MM.1S (cell line): ENCODE measurements around the gene CITED2.

Experiments used
- DNase-seq: peaks from one replicate; pipeline ENCODE4 v3.0.0-alpha.2; 2015
- H2AFZ ChIP-seq: fragments of 300-600 bp; sonication (generic); 2 replicates; pipeline ENCODE4 v1.6.0; 2016; ENCODE audit warnings: antibody characterized with exemption, low read length
- H3F3A ChIP-seq: fragments of 300-600 bp; sonication (generic); 2 replicates; pipeline ENCODE4 v1.6.1; 2016; ENCODE audit warnings: mild to moderate bottlenecking, antibody characterized with exemption, low read length, moderate library complexity, mixed read lengths; ENCODE audit not compliant: insufficient read depth
- H3K27ac ChIP-seq: fragments of 300-600 bp; sonication (generic); 2 replicates; pipeline ENCODE4 v1.5.1; 2016; ENCODE audit warnings: mild to moderate bottlenecking, low read length
- H3K27me3 ChIP-seq: fragments of 300-600 bp; sonication (generic); replicated peaks from 2 replicates; pipeline ENCODE4 v1.6.0; 2016; ENCODE audit warnings: low read length; ENCODE audit not compliant: insufficient read depth
- H3K36me3 ChIP-seq: fragments of 300-600 bp; sonication (generic); replicated peaks from 2 replicates; pipeline ENCODE4 v1.6.1; 2016; ENCODE audit warnings: mild to moderate bottlenecking, low read length, mixed read lengths; ENCODE audit not compliant: insufficient read depth
- H3K4me1 ChIP-seq: fragments of 300-600 bp; sonication (generic); 2 replicates; pipeline ENCODE4 v1.6.1; 2016; ENCODE audit warnings: low read length, mixed read lengths
- H3K4me2 ChIP-seq: fragments of 300-600 bp; sonication (generic); 2 replicates; pipeline ENCODE4 v1.6.0; 2016; ENCODE audit warnings: low read depth, low read length
- H3K4me3 ChIP-seq: fragments of 300-600 bp; sonication (generic); 2 replicates; pipeline ENCODE4 v1.5.1; 2016; ENCODE audit warnings: low read length, mixed read lengths
- H3K79me2 ChIP-seq: fragments of 300-600 bp; sonication (generic); 2 replicates; pipeline ENCODE4 v1.6.1; 2016; ENCODE audit warnings: mixed run types, low read length, mixed read lengths
- H3K9ac ChIP-seq: fragments of 300-600 bp; sonication (generic); 2 replicates; pipeline ENCODE4 v1.6.1; 2016; ENCODE audit warnings: low read length, mixed read lengths
- H3K9me2 ChIP-seq: fragments of 300-600 bp; sonication (generic); replicated peaks from 2 replicates; pipeline ENCODE4 v1.6.1; 2016; ENCODE audit warnings: mild to moderate bottlenecking, low read length, mixed read lengths; ENCODE audit not compliant: insufficient read depth
- H3K9me3 ChIP-seq: fragments of 300-600 bp; sonication (generic); replicated peaks from 2 replicates; pipeline ENCODE4 v1.6.1; 2016; ENCODE audit warnings: mild to moderate bottlenecking, low read length, mixed read lengths; ENCODE audit not compliant: insufficient read depth
- H4K20me1 ChIP-seq: fragments of 300-600 bp; sonication (generic); 2 replicates; pipeline ENCODE4 v1.6.1; 2016; ENCODE audit warnings: mild to moderate bottlenecking, low read length, moderate library complexity, mixed read lengths; ENCODE audit not compliant: insufficient read depth
- EZH2 ChIP-seq: fragments of 300-600 bp; sonication (generic); optimal IDR thresholded peaks from 2 replicates; pipeline ENCODE3; 2017; ENCODE audit warnings: low read depth, mild to moderate bottlenecking, antibody characterized with exemption, low read length, mixed read lengths
- EZH2phosphoT487 ChIP-seq: fragments of 300-600 bp; sonication (generic); IDR thresholded peaks from 2 replicates; pipeline ENCODE4 v1.6.1; 2018; ENCODE audit warnings: antibody characterized with exemption, low read length
- TF ChIP-seq, protein P1 (sequence below): fragments of 300-600 bp; sonication (generic); IDR thresholded peaks from 2 replicates; pipeline ENCODE4 v1.5.1; 2016; ENCODE audit warnings: antibody characterized with exemption, low read length, mixed read lengths

CITED2 gene, protein sequence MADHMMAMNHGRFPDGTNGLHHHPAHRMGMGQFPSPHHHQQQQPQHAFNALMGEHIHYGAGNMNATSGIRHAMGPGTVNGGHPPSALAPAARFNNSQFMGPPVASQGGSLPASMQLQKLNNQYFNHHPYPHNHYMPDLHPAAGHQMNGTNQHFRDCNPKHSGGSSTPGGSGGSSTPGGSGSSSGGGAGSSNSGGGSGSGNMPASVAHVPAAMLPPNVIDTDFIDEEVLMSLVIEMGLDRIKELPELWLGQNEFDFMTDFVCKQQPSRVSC

DNA sequence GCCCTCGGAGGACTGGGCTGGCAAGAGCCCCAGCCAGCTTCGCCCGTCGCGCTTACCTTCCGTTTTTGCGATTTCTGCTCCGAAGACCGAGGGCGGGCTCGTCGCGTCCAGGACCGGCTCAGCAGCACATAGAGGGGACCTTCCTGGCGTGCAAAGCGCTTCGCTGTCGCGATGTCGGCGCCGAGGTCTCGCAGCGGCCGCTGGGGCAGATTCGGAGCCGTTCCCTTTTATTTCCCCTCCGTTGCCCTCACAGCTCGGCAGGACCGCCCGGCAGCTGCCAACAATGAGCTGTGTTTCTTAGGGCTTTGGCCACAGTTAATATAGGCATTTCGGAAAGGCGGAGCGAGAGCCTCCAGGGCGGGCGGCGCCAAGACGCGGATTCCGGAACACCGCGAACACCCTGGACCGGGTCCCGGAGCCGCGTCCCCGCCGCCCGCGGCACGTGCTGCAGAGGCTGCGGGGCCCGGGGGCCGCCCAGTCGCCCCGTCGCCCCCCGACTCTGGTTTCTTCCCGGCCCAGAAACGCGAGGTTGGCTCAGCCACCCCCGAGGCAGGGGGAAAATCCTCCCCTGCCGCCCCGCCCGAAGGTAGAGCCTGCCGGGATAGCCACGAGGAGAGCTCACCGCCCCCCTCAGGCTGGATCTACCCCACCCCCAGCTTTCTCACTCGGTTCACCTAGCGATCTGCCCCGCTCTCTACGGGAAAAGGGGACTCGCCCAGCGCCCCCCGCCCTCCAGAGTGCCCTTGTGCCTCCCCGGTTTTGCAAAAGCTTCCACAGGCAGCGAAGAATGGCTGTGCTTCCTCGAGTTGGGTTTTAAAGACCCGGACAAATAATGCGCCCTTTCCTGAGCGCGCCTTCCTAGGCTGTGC, at the start of gene CITED2:
Gene CITED2, minus strand, starts transcription at position 292 of the 869 bp plus-strand sequence. CDS start 704 bp downstream, outside the sequence.
- Histone ChIP-seq H3K4me3 (peak within 1 kb of the TSS; percentile 98), H3K9ac (peak within 1 kb of the TSS; percentile 97), H3F3A (peaks cover 47% of the 10 kb centered on the region), H3K79me2 (peaks cover 33% of the 10 kb centered on the region), H3K9me2 (no peaks in the 10 kb centered on the region), H2AFZ (peak within 1 kb of the TSS; percentile 97), H3K27ac (peak within 1 kb of the TSS; percentile 95), H3K36me3 (no peaks in the 10 kb centered on the region), H3K4me1 (peaks cover 26% of the 10 kb centered on the region), H3K27me3 (no peaks in the 10 kb centered on the region), H4K20me1 (no peaks in the 10 kb centered on the region; the same call in 1 of the 2 replicates), H3K9me3 (no peaks in the 10 kb centered on the region), H3K4me2 (peak within 1 kb of the TSS; percentile 98)
- TF ChIP-seq EZH2 = no peak
- TF ChIP-seq, protein P1, sequence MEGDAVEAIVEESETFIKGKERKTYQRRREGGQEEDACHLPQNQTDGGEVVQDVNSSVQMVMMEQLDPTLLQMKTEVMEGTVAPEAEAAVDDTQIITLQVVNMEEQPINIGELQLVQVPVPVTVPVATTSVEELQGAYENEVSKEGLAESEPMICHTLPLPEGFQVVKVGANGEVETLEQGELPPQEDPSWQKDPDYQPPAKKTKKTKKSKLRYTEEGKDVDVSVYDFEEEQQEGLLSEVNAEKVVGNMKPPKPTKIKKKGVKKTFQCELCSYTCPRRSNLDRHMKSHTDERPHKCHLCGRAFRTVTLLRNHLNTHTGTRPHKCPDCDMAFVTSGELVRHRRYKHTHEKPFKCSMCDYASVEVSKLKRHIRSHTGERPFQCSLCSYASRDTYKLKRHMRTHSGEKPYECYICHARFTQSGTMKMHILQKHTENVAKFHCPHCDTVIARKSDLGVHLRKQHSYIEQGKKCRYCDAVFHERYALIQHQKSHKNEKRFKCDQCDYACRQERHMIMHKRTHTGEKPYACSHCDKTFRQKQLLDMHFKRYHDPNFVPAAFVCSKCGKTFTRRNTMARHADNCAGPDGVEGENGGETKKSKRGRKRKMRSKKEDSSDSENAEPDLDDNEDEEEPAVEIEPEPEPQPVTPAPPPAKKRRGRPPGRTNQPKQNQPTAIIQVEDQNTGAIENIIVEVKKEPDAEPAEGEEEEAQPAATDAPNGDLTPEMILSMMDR = no peak; the same call in 1 of the 2 replicates
- no peak for TF ChIP-seq EZH2phosphoT487
- DNase-seq = peak; percentile 93

DNA sequence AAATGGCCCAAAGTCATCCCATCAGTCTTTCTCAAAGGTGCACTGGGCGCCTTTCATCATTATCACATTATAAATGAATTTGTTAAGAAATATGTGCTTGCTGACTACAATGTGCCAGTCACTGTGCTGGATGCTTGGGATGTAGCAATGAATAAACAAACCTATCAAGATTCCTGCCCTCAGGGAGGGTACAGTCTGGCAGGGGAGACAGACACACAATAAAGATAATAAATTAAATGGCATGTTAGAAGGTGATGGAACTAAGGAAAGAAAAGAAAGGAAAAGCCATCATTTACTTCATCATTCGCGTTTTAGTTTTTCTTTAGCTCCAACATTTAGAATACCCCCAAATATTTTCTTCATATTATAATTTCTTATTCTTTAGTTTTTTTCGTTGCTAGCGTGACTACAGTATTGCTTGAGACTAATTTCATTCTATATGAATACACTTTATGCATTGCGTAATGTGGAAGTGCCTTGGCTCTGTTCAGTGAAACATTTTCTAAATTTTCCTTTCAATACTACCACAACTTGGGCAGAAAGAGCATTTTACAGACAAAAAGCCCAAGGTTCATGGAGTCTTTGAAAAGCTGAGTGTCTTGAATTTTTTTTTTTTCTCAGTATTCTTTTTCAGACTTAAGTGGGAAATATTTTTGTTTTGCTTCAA, 48.7 kb upstream of the CITED2 start:
- no peaks in the 10 kb centered on the region for H3K27me3 ChIP-seq
- TF ChIP-seq, protein P1 = no peak
- TF ChIP-seq EZH2phosphoT487 = no peak
- TF ChIP-seq EZH2 = no peak
- no peak overlapping the region for H3K4me2 ChIP-seq
- no peaks in the 10 kb centered on the region for H3F3A ChIP-seq
- H3K4me3 ChIP-seq = no peak overlapping the region
- no peaks in the 10 kb centered on the region for H3K79me2 ChIP-seq
- H3K9me3 ChIP-seq = no peaks in the 10 kb centered on the region
- no peak for DNase-seq
- no peaks in the 10 kb centered on the region for H3K36me3 ChIP-seq
- H2AFZ ChIP-seq = no peak overlapping the region
- no peaks in the 10 kb centered on the region for H4K20me1 ChIP-seq
- H3K4me1 ChIP-seq = no peaks in the 10 kb centered on the region
- no peaks in the 10 kb centered on the region for H3K9me2 ChIP-seq
- H3K9ac ChIP-seq = no peak overlapping the region
- H3K27ac ChIP-seq = no peak overlapping the region

DNA sequence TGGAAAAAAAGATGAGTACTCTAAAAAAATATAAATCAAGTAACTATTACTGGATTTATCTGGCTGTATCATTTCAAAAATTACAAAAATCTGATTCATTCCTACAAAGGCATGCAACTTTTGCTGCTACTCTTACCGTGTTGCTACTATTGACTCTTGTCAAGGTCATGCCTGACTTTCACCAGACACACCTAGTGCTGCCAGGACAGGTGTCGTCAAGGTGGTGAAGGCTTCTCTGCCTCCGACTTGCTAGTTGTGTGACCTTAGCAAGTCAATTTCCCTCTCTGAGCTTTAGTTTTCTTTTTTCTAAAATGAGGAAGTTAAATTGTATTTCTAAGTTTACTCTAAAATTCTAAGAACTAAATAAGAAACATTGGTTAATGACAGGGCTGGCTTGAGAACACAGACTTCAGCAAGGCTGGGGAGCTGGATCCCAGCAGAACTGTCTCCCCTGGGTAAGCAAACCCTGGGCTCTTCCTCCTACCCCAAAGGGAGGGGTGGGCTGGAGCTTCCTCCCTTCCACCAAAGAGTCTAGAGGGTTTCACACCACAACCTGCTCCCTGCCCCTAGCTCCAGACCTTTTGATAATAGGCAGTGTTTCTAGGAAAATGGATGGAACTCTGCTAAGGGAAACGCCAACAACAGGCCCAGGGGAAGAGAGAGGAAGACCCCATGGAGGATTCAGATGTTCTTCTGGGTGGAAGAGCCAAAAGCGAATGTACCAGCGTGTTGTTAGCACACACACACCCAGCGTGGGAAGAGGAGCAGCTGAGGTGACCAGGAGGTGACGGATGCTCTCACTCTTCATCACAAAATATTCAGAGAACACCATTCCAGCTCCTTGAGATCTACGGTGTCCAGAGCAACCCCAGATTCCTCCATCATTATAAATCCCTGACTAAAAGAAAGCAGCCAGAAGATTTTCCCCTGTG, 47.9 kb upstream of the CITED2 start:
- H2AFZ ChIP-seq = no peak overlapping the region
- H3K79me2 ChIP-seq = no peaks in the 10 kb centered on the region
- no peaks in the 10 kb centered on the region for H3K27me3 ChIP-seq
- no peaks in the 10 kb centered on the region for H4K20me1 ChIP-seq
- TF ChIP-seq EZH2phosphoT487 = no peak
- TF ChIP-seq, protein P1 = no peak
- no peak for TF ChIP-seq EZH2
- H3K4me3 ChIP-seq = no peak overlapping the region
- H3K27ac ChIP-seq = no peak overlapping the region
- H3K9me2 ChIP-seq = no peaks in the 10 kb centered on the region
- H3F3A ChIP-seq = no peaks in the 10 kb centered on the region
- no peaks in the 10 kb centered on the region for H3K36me3 ChIP-seq
- H3K9me3 ChIP-seq = no peaks in the 10 kb centered on the region
- no peak overlapping the region for H3K4me2 ChIP-seq
- no peak for DNase-seq
- H3K4me1 ChIP-seq = no peaks in the 10 kb centered on the region
- H3K9ac ChIP-seq = no peak overlapping the region
